Measurements from ENCODE around the gene BTBD16. TPM values are rescaled to one million over a fixed set of nuclear protein-coding genes. Genes with fewer than 3 reads are reported as not detected.

BTBD16 gene
- total RNA-seq, 1 donor, result not detected

GRCh38 chr10:122267849-122268737, 3.0 kb upstream of the BTBD16 start:
- peak; percentile 6 to 26 (median 13) for DNase-seq (ENCODE audit: low read depth in 2 of 3, low spot score in 2 of 3)

GRCh38 chr10:122269059-122269687, 1.9 kb upstream of the BTBD16 start:
- no peak for DNase-seq (ENCODE audit: low read depth in 2 of 3, low spot score in 2 of 3)

GRCh38 chr10:122273966-122274545, 3.0 kb downstream of the BTBD16 start:
- no peak for DNase-seq (ENCODE audit: low read depth in 2 of 3, low spot score in 2 of 3)

- DNase-seq (ENCODE audit: low read depth in 2 of 3, low spot score in 2 of 3), result no peak
Measured at GRCh38 chr10:122276611-122277208, 5.6 kb downstream of the BTBD16 start.

GRCh38 chr10:122277526-122278136, 6.5 kb downstream of the BTBD16 start:
- DNase-seq (ENCODE audit: low read depth in 2 of 3, low spot score in 2 of 3), result no peak

GRCh38 chr10:122279725-122280141, 8.6 kb downstream of the BTBD16 start:
- DNase-seq (ENCODE audit: low read depth in 2 of 3, low spot score in 2 of 3), result no peak

- DNase-seq (ENCODE audit: low read depth in 2 of 3, low spot score in 2 of 3), result no peak
Measured at GRCh38 chr10:122280156-122280555, 9.1 kb downstream of the BTBD16 start.

- DNase-seq (ENCODE audit: low read depth in 2 of 3, low spot score in 2 of 3), result no peak
Measured at GRCh38 chr10:122281018-122281626, 10.0 kb downstream of the BTBD16 start.

GRCh38 chr10:122281751-122282150, 10.7 kb downstream of the BTBD16 start:
- DNase-seq (ENCODE audit: low read depth in 2 of 3, low spot score in 2 of 3), result no peak

- no peak for DNase-seq (ENCODE audit: low read depth in 2 of 3, low spot score in 2 of 3)
Measured at GRCh38 chr10:122282253-122282671, 11.2 kb downstream of the BTBD16 start.

- no peak for DNase-seq (ENCODE audit: low read depth in 2 of 3, low spot score in 2 of 3)
Measured at GRCh38 chr10:122282909-122283308, 11.8 kb downstream of the BTBD16 start.

- DNase-seq (ENCODE audit: low read depth in 2 of 3, low spot score in 2 of 3), result no peak
Measured at GRCh38 chr10:122285506-122286444, 14.7 kb downstream of the BTBD16 start.

- no peak for DNase-seq (ENCODE audit: low read depth in 2 of 3, low spot score in 2 of 3)
Measured at GRCh38 chr10:122286867-122287266, 15.8 kb downstream of the BTBD16 start.

- DNase-seq (ENCODE audit: low read depth in 2 of 3, low spot score in 2 of 3), result no peak
Measured at GRCh38 chr10:122287570-122287969, 16.5 kb downstream of the BTBD16 start.

- no peak for DNase-seq (ENCODE audit: low read depth in 2 of 3, low spot score in 2 of 3)
Measured at GRCh38 chr10:122288262-122288661, 17.2 kb downstream of the BTBD16 start.

GRCh38 chr10:122288917-122289316, 17.8 kb downstream of the BTBD16 start:
- DNase-seq (ENCODE audit: low read depth in 2 of 3, low spot score in 2 of 3), result no peak

GRCh38 chr10:122290334-122290733, 19.2 kb downstream of the BTBD16 start:
- no peak for DNase-seq (ENCODE audit: low read depth in 2 of 3, low spot score in 2 of 3)

- no peak for DNase-seq (ENCODE audit: low read depth in 2 of 3, low spot score in 2 of 3)
Measured at GRCh38 chr10:122290833-122291532, 19.9 kb downstream of the BTBD16 start.

GRCh38 chr10:122291739-122292138, 20.6 kb downstream of the BTBD16 start:
- DNase-seq (ENCODE audit: low read depth in 2 of 3, low spot score in 2 of 3), result no peak

All from hematopoietic multipotent progenitor cell (in vitro differentiated cells).